Activated CD8-positive, alpha-beta memory T cell treated with anti-CD3 and anti-CD28 coated beads, Interleukin-2, amount 50 U/mL, for 1 hour (primary cell): ENCODE measurements around the gene ZNF75A.
"Not testable (repeated sequence)": the region's sequence is repeated elsewhere in the genome, so short reads cannot be mapped to it uniquely, and the experiment has no call there.

Source experiments
- DNase-seq: peaks from one replicate; pipeline ENCODE4 v3.0.0-alpha.2; 2020; ENCODE audit errors: extremely low read depth

The ZNF75A gene

GRCh38 chr16:3305109-3306068 lies at the start of gene ZNF75A, which contains the start of gene TIGD7:
ZNF75A (plus strand) TSS chr16:3305497; CDS start chr16:3308429, 2,932 bp downstream.
TIGD7 (minus strand) TSS chr16:3305430; CDS start chr16:3300614, 4,816 bp downstream.
- peak; percentile 60 for DNase-seq

DNA sequence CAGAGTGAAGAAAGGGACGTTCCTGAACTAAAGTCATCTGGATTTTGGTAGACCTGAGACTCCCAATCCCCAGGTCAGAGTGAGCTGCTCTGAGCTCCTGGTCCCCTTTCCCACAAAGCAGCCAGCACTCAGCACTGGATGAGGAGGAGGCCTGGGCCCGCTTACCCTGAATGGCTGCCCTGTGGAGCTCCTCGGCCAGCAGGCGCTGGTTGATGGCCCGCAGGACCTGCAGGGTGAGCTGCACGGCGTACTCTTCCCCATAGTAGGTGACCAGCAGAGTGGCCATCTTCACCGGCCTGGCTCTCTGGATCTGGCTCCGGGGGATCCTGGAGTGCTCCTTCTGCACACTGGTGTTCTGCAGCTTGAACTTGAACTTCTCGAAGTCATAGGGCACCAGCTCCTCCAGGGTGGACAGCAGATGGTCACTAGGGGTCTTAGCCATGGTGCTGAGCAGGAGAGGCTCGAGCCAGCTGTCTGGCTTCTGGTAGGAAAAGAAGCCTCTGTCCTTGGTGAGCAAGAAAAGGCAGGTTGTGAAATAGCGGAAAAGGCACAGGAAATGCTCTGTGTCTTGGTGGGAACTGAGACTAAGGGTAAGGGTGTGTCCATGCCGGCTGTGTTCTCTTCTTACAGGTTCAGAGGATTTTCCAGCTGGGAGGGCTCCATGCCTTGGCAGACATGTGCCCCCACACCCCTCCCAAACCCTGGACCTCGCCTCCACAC lies 49.0 kb upstream of the ZNF75A start, which contains the start of gene MEFV:
Gene MEFV (minus strand): TSS at position 488 of the 720 bp plus-strand sequence. CDS start 46 bp downstream, at position 442.
- no peak for DNase-seq

- no peak for DNase-seq
Measured at GRCh38 chr16:3256866-3257465, 48.3 kb upstream of the ZNF75A start.

GRCh38 chr16:3259836-3260235 lies 45.5 kb upstream of the ZNF75A start:
- DNase-seq = no peak

GRCh38 chr16:3262517-3262916 lies 42.8 kb upstream of the ZNF75A start:
- DNase-seq = no peak

DNA sequence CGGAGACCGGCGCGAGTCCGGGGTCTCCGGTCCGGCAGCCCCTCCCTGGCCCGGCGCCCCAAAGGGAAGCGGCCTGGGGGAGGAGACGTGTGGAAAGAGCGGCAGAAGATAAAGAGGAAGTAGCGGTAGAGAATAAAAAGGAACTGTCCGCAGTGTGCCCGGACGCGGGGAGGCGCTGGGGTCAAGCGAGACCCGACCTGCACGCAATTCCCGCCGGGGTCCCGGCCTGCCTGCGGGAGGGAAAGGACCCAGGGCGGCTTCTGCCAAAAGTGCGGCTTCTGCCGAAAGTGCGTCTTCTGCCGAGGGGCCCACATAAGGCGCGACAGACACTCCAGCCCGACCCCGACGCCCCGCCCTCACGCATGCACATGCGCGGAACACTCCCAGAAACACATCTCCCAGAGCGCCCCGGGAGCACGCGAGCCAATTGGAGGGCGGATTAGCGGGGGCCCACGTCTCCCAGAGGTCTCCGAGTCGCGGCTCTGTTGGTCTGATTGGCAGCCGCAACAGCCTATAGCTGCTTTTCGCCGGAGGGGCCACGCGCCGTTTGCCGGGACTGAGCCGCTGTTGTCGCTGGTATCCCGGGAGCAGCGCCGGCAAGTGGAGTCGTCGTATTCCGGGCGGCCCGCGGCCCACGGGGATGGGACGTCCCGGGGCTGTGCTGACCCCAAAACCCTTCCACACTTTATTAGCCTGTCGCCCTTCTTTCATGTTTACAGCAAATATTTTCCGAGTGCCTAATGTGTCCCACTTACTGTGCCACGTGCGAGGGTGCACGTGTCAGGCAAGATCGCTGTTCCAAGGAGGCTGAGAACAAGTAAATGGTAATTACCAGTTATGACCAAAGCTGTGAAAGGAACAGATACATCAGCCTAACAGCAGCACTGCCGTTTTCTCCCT lies 40.9 kb upstream of the ZNF75A start:
- DNase-seq = peak; percentile 86

- no peak for DNase-seq
Measured at GRCh38 chr16:3266873-3267537, 38.3 kb upstream of the ZNF75A start.

GRCh38 chr16:3268294-3268693 lies 37.0 kb upstream of the ZNF75A start:
- no peak for DNase-seq

GRCh38 chr16:3270718-3271117 lies 34.6 kb upstream of the ZNF75A start:
- DNase-seq = not testable (repeated sequence)

DNA sequence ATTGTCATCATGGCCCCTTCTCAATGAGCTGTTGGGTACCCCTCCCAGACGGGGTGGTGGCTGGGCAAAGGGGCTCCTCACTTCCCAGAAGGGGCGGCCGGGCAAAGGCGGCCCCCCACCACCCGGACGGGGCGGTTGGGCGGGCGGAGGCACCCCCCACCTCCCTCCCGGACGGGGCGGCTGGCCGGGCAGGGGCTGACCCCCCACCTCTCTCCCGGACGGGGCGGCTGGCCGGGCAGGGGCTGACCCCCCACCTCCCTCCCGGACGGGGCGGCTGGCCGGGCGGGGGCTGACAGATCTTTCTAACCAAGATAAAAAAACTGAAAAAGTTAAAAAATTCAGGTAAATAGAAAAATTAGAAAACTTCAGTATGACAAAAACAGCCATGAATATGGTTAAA lies 34.0 kb upstream of the ZNF75A start:
- not testable (repeated sequence) for DNase-seq

DNA sequence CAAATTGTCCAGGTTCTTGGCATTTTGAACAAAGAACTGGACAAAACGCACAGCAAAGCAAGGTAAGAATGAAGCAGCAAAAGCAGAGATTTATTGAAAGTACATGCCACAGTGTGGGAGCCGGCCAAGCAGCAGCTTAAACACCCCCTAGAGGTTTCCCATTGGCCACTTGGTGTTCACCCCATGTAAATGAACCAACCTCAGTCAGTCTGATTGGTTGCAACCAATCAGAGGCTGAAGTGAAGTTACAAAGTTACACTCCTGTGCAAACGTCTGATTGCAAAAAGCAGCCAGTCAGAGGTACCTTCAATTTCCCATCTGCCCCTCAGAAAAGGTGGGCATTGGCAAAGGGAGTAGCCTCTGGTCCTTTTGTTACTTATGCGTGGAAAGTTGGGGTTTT lies 30.8 kb upstream of the ZNF75A start:
- DNase-seq = no peak

DNA sequence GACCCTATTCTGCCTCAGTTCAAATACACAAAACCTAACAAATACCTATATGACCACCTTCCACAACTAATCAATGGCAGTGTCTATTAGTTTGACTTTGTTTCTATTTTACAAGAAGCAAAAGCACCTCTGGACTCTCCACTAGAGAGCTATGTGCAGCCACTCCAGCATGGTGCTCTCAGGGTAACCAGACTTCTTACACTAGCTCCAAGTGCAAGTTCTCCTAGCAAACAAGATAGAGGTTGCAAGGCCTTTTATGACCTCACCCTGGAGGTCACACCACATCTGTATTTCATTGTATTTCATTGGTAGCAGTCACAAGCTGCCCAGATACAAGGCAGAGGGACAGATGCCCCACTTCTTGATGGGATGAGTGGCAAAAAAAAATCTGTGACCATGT lies 30.4 kb upstream of the ZNF75A start:
- no peak for DNase-seq

GRCh38 chr16:3276679-3277078 lies 28.6 kb upstream of the ZNF75A start:
- no peak for DNase-seq

- no peak for DNase-seq
Measured at GRCh38 chr16:3281222-3281820, 24.0 kb upstream of the ZNF75A start.

DNA sequence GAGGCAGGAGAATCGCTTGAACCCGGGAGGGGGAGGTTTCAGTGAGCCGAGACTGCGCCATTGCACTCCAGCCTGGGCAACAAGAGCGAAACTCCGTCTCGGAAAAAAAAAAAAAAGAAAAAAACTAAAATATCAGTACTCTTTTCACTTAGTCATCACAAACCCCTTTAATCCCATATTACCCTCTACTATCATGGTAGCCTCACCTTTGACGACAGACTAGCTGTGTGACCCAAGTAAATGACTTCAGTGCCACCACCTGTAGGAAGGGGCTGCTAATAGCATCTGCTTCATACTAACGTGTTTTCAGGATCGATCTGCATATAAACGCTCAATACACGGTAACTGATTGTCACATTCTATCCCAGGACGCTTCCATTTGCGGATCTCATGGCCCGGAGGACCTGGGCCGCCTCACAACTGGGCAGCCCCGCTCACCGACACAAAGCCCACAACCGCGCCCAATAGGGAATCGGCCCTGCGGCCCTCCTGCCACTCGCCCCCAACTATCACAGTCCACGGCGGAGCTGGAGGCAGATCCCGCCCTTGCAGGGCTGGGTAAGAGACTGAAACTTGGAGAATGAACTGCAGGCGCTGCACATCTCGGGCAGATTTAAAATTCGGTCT lies 23.1 kb upstream of the ZNF75A start:
- DNase-seq = no peak

GRCh38 chr16:3282730-3283542 lies 22.4 kb upstream of the ZNF75A start, which contains the start of gene ZNF263:
ZNF263 (plus strand) TSS chr16:3283491; CDS start chr16:3283819, 328 bp downstream.
- DNase-seq = peak; percentile 83

GRCh38 chr16:3283543-3284447 lies 21.5 kb upstream of the ZNF75A start:
- no peak for DNase-seq

GRCh38 chr16:3285131-3285530 lies 20.2 kb upstream of the ZNF75A start:
- DNase-seq = no peak
